ENCODE results near the gene EP400. TPM values are rescaled to one million over a fixed set of nuclear protein-coding genes. Genes with fewer than 3 reads are reported as not detected.

Gene EP400
- total RNA-seq, 6 donors from 2014 or later, result 21.7 to 61.8 (median 40.4) TPM

DNA sequence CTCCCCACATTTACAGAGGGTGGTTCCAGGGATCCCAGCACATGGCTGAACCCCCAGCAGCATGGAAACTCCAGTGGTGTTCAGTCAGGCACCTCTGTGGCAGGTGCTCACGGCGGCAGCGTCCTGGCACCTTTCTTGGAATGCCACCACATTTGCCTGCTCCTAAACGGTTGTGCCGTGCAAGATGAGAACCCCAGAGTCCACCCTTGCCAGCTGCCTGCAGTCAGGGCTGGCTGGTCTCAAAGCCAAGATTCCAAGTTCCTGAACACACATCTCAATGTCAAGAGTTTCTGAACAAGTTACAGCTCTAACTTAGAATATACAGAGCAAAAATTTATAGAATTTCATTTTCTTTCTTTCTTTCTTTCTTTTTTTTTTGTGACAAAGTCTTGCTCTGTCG, 155.7 kb downstream of the EP400 start:
- no peak for ATAC-seq (ENCODE audit: low FRiP score in 2 of 2)
- 88 to 92% methylated on average over 3 to 6 of the region's 6 CpGs for WGBS, 2 donors
- peak in 1 of 2 donors; percentile 28 for DNase-seq
- H3K36me3 ChIP-seq, result peaks cover 0 to 41% (median 14%) of the 10 kb centered on the region in 4 donors
- no peaks in the 10 kb centered on the region for H3K4me1 ChIP-seq
- H3K4me3 ChIP-seq, result no peak overlapping the region
- H3K27ac ChIP-seq, result no peak overlapping the region
- TF ChIP-seq, protein P1, sequence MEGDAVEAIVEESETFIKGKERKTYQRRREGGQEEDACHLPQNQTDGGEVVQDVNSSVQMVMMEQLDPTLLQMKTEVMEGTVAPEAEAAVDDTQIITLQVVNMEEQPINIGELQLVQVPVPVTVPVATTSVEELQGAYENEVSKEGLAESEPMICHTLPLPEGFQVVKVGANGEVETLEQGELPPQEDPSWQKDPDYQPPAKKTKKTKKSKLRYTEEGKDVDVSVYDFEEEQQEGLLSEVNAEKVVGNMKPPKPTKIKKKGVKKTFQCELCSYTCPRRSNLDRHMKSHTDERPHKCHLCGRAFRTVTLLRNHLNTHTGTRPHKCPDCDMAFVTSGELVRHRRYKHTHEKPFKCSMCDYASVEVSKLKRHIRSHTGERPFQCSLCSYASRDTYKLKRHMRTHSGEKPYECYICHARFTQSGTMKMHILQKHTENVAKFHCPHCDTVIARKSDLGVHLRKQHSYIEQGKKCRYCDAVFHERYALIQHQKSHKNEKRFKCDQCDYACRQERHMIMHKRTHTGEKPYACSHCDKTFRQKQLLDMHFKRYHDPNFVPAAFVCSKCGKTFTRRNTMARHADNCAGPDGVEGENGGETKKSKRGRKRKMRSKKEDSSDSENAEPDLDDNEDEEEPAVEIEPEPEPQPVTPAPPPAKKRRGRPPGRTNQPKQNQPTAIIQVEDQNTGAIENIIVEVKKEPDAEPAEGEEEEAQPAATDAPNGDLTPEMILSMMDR (IDR thresholded peaks at IDR 0.05), result no peak
- TF ChIP-seq POLR2A (IDR thresholded peaks at IDR 0.05) (no peak), POLR2AphosphoS5 (IDR thresholded peaks at IDR 0.05) (no peak), EP300 (IDR thresholded peaks at IDR 0.05) (no peak)
- H3K9me3 ChIP-seq, result no peaks in the 10 kb centered on the region
- no peaks in the 10 kb centered on the region for H3K27me3 ChIP-seq

DNA sequence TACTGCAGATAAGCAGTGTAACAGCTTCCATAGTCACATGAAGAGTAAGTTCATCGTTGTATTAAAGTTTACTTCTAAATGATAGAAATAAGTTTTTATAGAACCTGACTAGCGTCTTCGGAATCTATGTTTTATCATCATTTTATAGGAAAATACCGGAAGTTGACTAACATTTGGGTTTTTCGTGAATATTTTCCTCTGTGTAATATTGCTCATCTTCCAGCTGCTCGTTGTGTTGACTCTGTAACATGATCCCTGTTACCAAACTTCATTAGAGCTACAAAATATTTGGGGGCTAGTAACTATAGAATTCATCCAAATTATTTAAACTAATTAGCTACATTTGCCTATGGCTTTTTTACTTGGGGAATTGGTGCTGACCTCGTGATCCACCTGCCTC, 157.2 kb downstream of the EP400 start:
- WGBS, 2 donors, result 97 to 98% methylated on average over 7 of the region's 7 CpGs
- Histone ChIP-seq H3K4me3 (no peak overlapping the region), H3K4me1 (no peaks in the 10 kb centered on the region), H3K36me3 (peaks cover 0 to 49% (median 19%) of the 10 kb centered on the region in 4 donors), H3K27ac (no peak overlapping the region), H3K9me3 (no peaks in the 10 kb centered on the region), H3K27me3 (no peaks in the 10 kb centered on the region)
- DNase-seq (no peak), ATAC-seq (ENCODE audit: low FRiP score in 2 of 2) (no peak)
- TF ChIP-seq POLR2AphosphoS5 (IDR thresholded peaks at IDR 0.05) (no peak), EP300 (IDR thresholded peaks at IDR 0.05) (no peak), POLR2A (IDR thresholded peaks at IDR 0.05) (no peak)
- TF ChIP-seq, protein P1 (IDR thresholded peaks at IDR 0.05), result no peak

DNA sequence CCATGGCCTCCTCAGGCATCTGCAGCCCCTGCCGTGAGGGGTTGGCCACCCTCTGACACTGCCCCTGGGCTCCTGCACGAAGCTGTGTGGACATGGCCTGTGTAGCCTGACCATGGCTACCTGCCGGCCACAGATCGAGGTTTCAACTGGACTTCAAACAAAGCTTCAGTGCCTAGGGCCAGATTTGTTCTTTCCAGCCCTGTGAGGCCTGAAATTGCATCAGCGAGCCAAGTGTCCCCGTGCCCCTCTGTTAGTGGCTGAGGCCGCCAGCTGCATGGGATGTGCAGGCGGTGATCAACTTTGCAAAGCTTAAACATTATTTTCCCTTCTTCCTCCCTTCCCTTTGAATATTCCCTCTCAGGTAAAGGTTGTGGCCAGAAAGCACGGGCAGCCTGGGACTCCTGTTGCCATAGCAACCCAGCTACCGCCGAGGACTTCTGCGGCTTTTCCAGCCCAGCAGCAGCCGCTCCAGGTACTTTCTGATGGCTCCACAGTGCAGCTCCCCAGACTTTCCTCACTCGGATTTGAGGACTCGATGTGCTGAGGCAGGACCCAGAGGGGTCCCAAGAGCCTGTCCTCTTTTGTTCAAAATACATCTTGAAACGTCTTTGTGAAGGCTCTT, 158.6 kb downstream of the EP400 start:
- no peak for ATAC-seq (ENCODE audit: low FRiP score in 2 of 2)
- Histone ChIP-seq H3K4me1 (no peaks in the 10 kb centered on the region), H3K9me3 (no peaks in the 10 kb centered on the region), H3K27ac (no peak overlapping the region), H3K4me3 (no peak overlapping the region), H3K27me3 (no peaks in the 10 kb centered on the region), H3K36me3 (peaks cover 0 to 59% (median 20%) of the 10 kb centered on the region in 4 donors)
- TF ChIP-seq POLR2A (IDR thresholded peaks at IDR 0.05), result no peak
- no peak for TF ChIP-seq POLR2AphosphoS5 (IDR thresholded peaks at IDR 0.05)
- 91 to 93% methylated on average over 12 to 16 of the region's 16 CpGs for WGBS, 2 donors
- DNase-seq, result peak in 1 of 2 donors; percentile 33

- 91 to 93% methylated on average over 8 of the region's 8 CpGs for WGBS, 2 donors
- Histone ChIP-seq H3K4me3 (no peak overlapping the region), H3K36me3 (peaks cover 4 to 69% (median 32%) of the 10 kb centered on the region in 4 donors), H3K27ac (no peak overlapping the region), H3K4me1 (no peaks in the 10 kb centered on the region), H3K9me3 (no peaks in the 10 kb centered on the region), H3K27me3 (no peaks in the 10 kb centered on the region)
- DNase-seq (no peak), ATAC-seq (ENCODE audit: low FRiP score in 2 of 2) (no peak)
- TF ChIP-seq, protein P1 (IDR thresholded peaks at IDR 0.05), result no peak
- TF ChIP-seq EP300 (IDR thresholded peaks at IDR 0.05) (no peak), POLR2AphosphoS5 (IDR thresholded peaks at IDR 0.05) (no peak), POLR2A (IDR thresholded peaks at IDR 0.05) (no peak)
Observed at GRCh38 chr12:132109741-132110140, 160.0 kb downstream of the EP400 start.

DNA sequence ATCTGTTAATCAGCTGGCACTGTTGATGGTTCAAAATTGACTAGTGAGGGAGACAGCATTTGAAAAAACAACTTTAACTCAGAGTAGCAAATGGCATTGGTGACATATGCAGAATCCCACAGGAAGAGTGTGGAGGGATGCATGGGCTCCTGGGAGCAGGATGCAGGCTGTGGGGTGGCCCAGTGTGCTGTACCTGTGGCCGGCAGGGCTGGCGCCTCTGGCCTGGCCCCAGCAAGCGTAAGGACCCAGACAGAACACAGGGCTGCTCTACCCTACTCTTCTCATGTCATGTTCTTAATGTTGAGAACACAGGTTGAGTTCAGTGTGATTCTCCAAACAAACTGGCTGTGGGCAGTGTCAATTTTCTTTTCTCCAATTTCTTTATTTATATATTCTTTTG, 160.9 kb downstream of the EP400 start:
- ATAC-seq (ENCODE audit: low FRiP score in 2 of 2), result peak in 1 of 2 donors; percentile 56
- Histone ChIP-seq H3K27ac (no peak overlapping the region), H3K9me3 (no peaks in the 10 kb centered on the region), H3K4me3 (no peak overlapping the region), H3K36me3 (peaks cover 5 to 72% (median 38%) of the 10 kb centered on the region in 4 donors), H3K27me3 (no peaks in the 10 kb centered on the region), H3K4me1 (no peaks in the 10 kb centered on the region)
- WGBS, 2 donors, result 88 to 93% methylated on average over 3 of the region's 3 CpGs
- peak in 1 of 2 donors; percentile 30 for DNase-seq
- no peak for TF ChIP-seq POLR2A (IDR thresholded peaks at IDR 0.05)
- TF ChIP-seq EP300 (IDR thresholded peaks at IDR 0.05), result no peak
- TF ChIP-seq, protein P1 (IDR thresholded peaks at IDR 0.05), result no peak
- no peak for TF ChIP-seq POLR2AphosphoS5 (IDR thresholded peaks at IDR 0.05)

Measured in upper lobe of left lung (tissue), 6 donors.